HepG2 (cell line): ENCODE data around the gene TNFSF12. TPM values are rescaled to one million over a fixed set of nuclear protein-coding genes. Genes with fewer than 3 reads are reported as not detected.

Source experiments
- ATAC-seq: fragments of 200-7000 bp; cut with Tn5 transposase; 3 replicates; pipeline ENCODE4 v1.9.1; 2020; ENCODE audit warnings: mild to moderate bottlenecking, moderate library complexity
- BruUV-seq: library from RNA; stranded (reverse); fragments of 400-500 nt; replicated peaks from 2 replicates; lab custom pipeline; 2021; lab: Mats Ljungman, UMichigan
- CTCF ChIA-PET: fragments of 300-600 bp; formaldehyde crosslinking; extraction: SDS; loops from one replicate; lab custom pipeline; 2021; ENCODE audit warnings: low total read pairs, inconsistent platforms, low intra/inter-chr PET ratio; lab: Yijun Ruan, JAX
- POLR2A ChIA-PET: fragments of 350-600 bp; sonication (Branson Sonifier 250); formaldehyde crosslinking; loops from one replicate; lab custom pipeline; 2020; ENCODE audit warnings: antibody characterized with exemption, inconsistent platforms; lab: Yijun Ruan, JAX
- DNase-seq: peaks from one replicate; pipeline ENCODE4 v3.0.0-alpha.2; 2015; ENCODE audit warnings: low spot score
- FAIRE-seq: peaks from 3 replicates; lab custom pipeline; 2011; peaks lifted over from hg19 to GRCh38; lab: Jason Lieb, UNC
- H2AFZ ChIP-seq: one replicate; pipeline ENCODE4 v1.6.1; 2011; ENCODE audit warnings: low read length, inconsistent platforms
- H3K27ac ChIP-seq: fragments of 300-600 bp; 3 replicates; pipeline ENCODE4 v1.8.0; 2011; ENCODE audit warnings: mixed run types, mild to moderate bottlenecking, mixed read lengths, low read length, inconsistent platforms; ENCODE audit not compliant: insufficient read depth; ENCODE audit errors: extremely low read length
- H3K27me3 ChIP-seq, 2 experiments: fragments of 200-600 bp in 1 of 2; 2 replicates in 1 of 2; 3 replicates in 1 of 2; pipeline versions ENCODE4 v1.6.0 to v1.8.0; 2011; ENCODE audit warnings: low read length in 2 of 2, mild to moderate bottlenecking in 2 of 2, moderate library complexity in 2 of 2, inconsistent platforms in 1 of 2; ENCODE audit not compliant: insufficient read depth in 2 of 2, control insufficient read depth in 1 of 2
- H3K36me3 ChIP-seq, 2 experiments: fragments of 200-600 bp in 1 of 2; replicated peaks in 1 of 2; 2 replicates in 1 of 2; 3 replicates in 1 of 2; pipeline versions ENCODE4 v1.5.1 to v1.8.0; 2011; ENCODE audit warnings: low read length in 2 of 2, inconsistent platforms in 1 of 2; ENCODE audit not compliant: insufficient read depth in 2 of 2, control insufficient read depth in 1 of 2
- H3K4me1 ChIP-seq: 2 replicates; pipeline ENCODE4 v1.5.1; 2012; ENCODE audit warnings: low read length, inconsistent platforms; ENCODE audit not compliant: insufficient read depth
- H3K4me2 ChIP-seq: 2 replicates; pipeline ENCODE4 v1.6.0; 2011; ENCODE audit warnings: low read depth, low read length, inconsistent platforms
- H3K4me3 ChIP-seq, 3 experiments: fragments of 200-600 bp in 1 of 3; sonication (generic), shearing (Covaris generic) in 1 of 3; replicated peaks in 1 of 3; 2 replicates each; pipeline ENCODE4 v1.5.1; 2011 to 2016; ENCODE audit warnings: low read length in 3 of 3, inconsistent platforms in 2 of 3, low read depth in 2 of 3, mild to moderate bottlenecking in 2 of 3, control low read depth in 1 of 3, mixed read lengths in 1 of 3; ENCODE audit not compliant: insufficient read depth in 1 of 3
- H3K79me2 ChIP-seq: one replicate; pipeline ENCODE4 v1.6.1; 2011; ENCODE audit warnings: low read length, inconsistent platforms; ENCODE audit not compliant: insufficient read depth
- H3K9ac ChIP-seq: 2 replicates; pipeline ENCODE4 v1.6.0; 2011; ENCODE audit warnings: mild to moderate bottlenecking, low read depth, low read length, inconsistent platforms; ENCODE audit not compliant: insufficient read depth
- H3K9me3 ChIP-seq: 2 replicates; pipeline ENCODE4 v1.5.1; 2012; ENCODE audit warnings: mild to moderate bottlenecking, low read length
- H4K20me1 ChIP-seq: 2 replicates; pipeline ENCODE4 v1.6.0; 2011; ENCODE audit warnings: inconsistent platforms, mild to moderate bottlenecking, low read length, moderate library complexity; ENCODE audit not compliant: insufficient read depth
- AGO2 ChIP-seq: fragments of 200-400 bp; formaldehyde crosslinking; optimal IDR thresholded peaks from 2 replicates; pipeline ENCODE3; 2017; ENCODE audit warnings: mild to moderate bottlenecking, low read depth, low read length, moderate library complexity
- ATF1 ChIP-seq: IDR thresholded peaks from 2 replicates; pipeline ENCODE4 v1.6.1; 2016; ENCODE audit warnings: mild to moderate bottlenecking, control low read depth
- FIP1L1 ChIP-seq: fragments of 200-400 bp; formaldehyde crosslinking; IDR thresholded peaks from 2 replicates; pipeline ENCODE4 v1.6.1; 2018; ENCODE audit warnings: low read depth, mild to moderate bottlenecking, low read length, moderate library complexity, borderline replicate concordance; ENCODE audit not compliant: insufficient read depth
- JUNB ChIP-seq: sonication (generic); formaldehyde crosslinking; IDR thresholded peaks from 2 replicates; pipeline ENCODE4 v1.8.0; 2022; ENCODE audit warnings: missing genetic modification reagents, mild to moderate bottlenecking, borderline replicate concordance
- KDM2A ChIP-seq: sonication (generic); formaldehyde crosslinking; IDR thresholded peaks from 2 replicates; pipeline ENCODE4 v1.4.0; 2020; ENCODE audit warnings: low read depth, missing genetic modification reagents, borderline replicate concordance
- MTA3 ChIP-seq: sonication (generic); formaldehyde crosslinking; IDR thresholded peaks from 2 replicates; pipeline ENCODE4 v1.4.0; 2020; ENCODE audit warnings: missing genetic modification reagents
- POLR2A ChIP-seq, 2 experiments: IDR thresholded peaks; 2 replicates each; pipeline ENCODE4 v1.6.1; 2011; ENCODE audit warnings: low read depth in 2 of 2, low read length in 2 of 2, mild to moderate bottlenecking in 1 of 2, moderate library complexity in 1 of 2; ENCODE audit not compliant: insufficient read depth in 1 of 2
- POLR2AphosphoS5 ChIP-seq: IDR thresholded peaks from 2 replicates; pipeline ENCODE4 v1.6.1; 2012; ENCODE audit warnings: low read depth, low read length
- RBFOX2 ChIP-seq: fragments of 200-400 bp; formaldehyde crosslinking; IDR thresholded peaks from 2 replicates; pipeline ENCODE4 v1.6.1; 2017; ENCODE audit warnings: low read depth, mild to moderate bottlenecking, low read length
- ZNF331 ChIP-seq: sonication (generic); formaldehyde crosslinking; IDR thresholded peaks from 2 replicates; pipeline ENCODE4 v1.4.0; 2020; ENCODE audit warnings: missing genetic modification reagents
- ZNF558 ChIP-seq: sonication (generic); formaldehyde crosslinking; IDR thresholded peaks from 2 replicates; pipeline ENCODE4 v1.9.0; 2022; ENCODE audit warnings: mild to moderate bottlenecking, missing genetic modification reagents, borderline replicate concordance
- WGBS: methylation state at CpG from one replicate; pipeline ENCODE4 v1.1.6; 2017; ENCODE audit warnings: low lambda C conversion rate; 5-methylcytosine and 5-hydroxymethylcytosine counted together
- in situ Hi-C: cut with HindIII; loops from 2 replicates; pipeline ENCODE4 v1.10.0; 2017; ENCODE audit warnings: low pct_unique_long_range_greater_than_20kb; ENCODE audit not compliant: extremely low pct_ligation_motif_present
- intact Hi-C: fragments of 100-400 bp; cut with micrococcal nuclease; formaldehyde crosslinking; loops from one replicate; pipeline ENCODE4 v1.10.0; 2022; ENCODE audit not compliant: unreplicated experiment
- polyA plus RNA-seq, 8 experiments: library from polyadenylated mRNA; depleted of rRNA in 3 of 8; stranded (reverse) in 7 of 8; unstranded in 1 of 8; fragments of >200 nt; fragmentation: Illumina TruSeq in 4 of 8; extraction: Trizol in 4 of 8; gene quantifications; 2 replicates each; pipeline versions ENCODE4 v1.2.1 to v1.2.3, GENCODE V29; 2011 to 2016; ENCODE audit warnings: low read depth in 4 of 8, missing spikeins in 1 of 8, mixed read lengths in 1 of 8; ENCODE audit not compliant: insufficient read depth in 1 of 8
- total RNA-seq, 5 experiments: library from RNA; depleted of rRNA; stranded (reverse); fragments of >200 nt; fragmentation: Illumina TruSeq; extraction: Trizol; gene quantifications; 2 replicates each; pipeline ENCODE4 v1.2.3, GENCODE V29; 2016; ENCODE audit warnings: low read depth in 1 of 5
- TF ChIP-seq, protein P1 (sequence below): sonication (generic); formaldehyde crosslinking; IDR thresholded peaks from 2 replicates; pipeline ENCODE4 v1.8.0; 2022; ENCODE audit warnings: mild to moderate bottlenecking, missing genetic modification reagents, moderate library complexity
- TF ChIP-seq, protein P2 (sequence below): sonication (generic); IDR thresholded peaks from 2 replicates; pipeline ENCODE4 v1.6.1; 2016; ENCODE audit warnings: low read depth, borderline replicate concordance
- TF ChIP-seq, protein P3 (sequence below): sonication (generic); formaldehyde crosslinking; IDR thresholded peaks from 2 replicates; pipeline ENCODE4 v1.4.0; 2020; ENCODE audit warnings: missing genetic modification reagents, borderline replicate concordance

Gene TNFSF12
- total and polyA plus RNA-seq, 2 of the 13 experiments (the other 11 are each of a cell fraction or from before 2014, with no cell fraction given), result 0.93 to 7.2 TPM

DNA sequence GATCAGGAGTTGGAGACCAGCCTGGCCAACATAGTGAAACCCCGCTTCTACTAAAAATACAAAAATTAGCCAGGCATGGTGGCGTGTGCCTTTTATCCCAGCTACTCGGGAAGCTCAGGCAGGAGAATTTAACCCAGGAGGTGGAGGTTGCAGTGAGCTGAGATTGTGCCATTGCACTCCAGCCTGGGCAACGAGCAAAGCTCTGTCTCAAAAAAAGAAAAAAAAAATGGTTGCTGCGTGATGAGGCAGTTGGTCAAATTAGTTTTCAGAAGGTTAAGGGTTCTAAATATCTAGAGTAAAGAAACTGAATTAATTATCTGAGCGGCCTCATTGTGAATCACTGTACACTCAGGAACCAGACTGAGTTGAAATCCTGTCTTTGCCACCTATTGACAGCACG is 27.1 kb downstream of the TNFSF12 start:
- Histone ChIP-seq H3K27ac (peak overlapping the region; percentile 24), H3K36me3 (peaks cover 12 to 56% of the 10 kb centered on the region in 2 experiments), H3K27me3 (no peaks in the 10 kb centered on the region; a peak in 1 of 5 replicates), H3K9ac (no peak overlapping the region), H3K9me3 (no peaks in the 10 kb centered on the region), H3K4me2 (no peak overlapping the region), H3K79me2 (peaks cover 54% of the 10 kb centered on the region), H3K4me1 (peaks cover 82% of the 10 kb centered on the region), H4K20me1 (peaks cover 59% of the 10 kb centered on the region), H3K4me3 (no peak overlapping the region), H2AFZ (no peak overlapping the region)
- FAIRE-seq, result no peak
- intact Hi-C loops (no loop called here), in situ Hi-C loops (loop anchor here (10.0 kb wide), 1 partner anchor 269 kb away; no protein-coding TSS in a partner anchor)
- ChIA-PET POLR2A (interaction anchor here (0.7 to 3.3 kb wide), 3 partner anchors 9 to 263 kb away, joined by 3 to 51 read pairs (median 10); partner anchors contain the start of genes MPDU1, TP53 and WRAP53), CTCF (no interaction called here)
- DNase-seq, result no peak
- TF ChIP-seq ZNF331 (CRISPR knock-in tag) (no peak), RBFOX2 (0 out of 2 replicates have a peak, but pooled peaks have one; percentile 65), POLR2AphosphoS5 (peak; percentile 5; the same call in 1 of the 2 replicates), MTA3 (CRISPR knock-in tag) (no peak)
- ATAC-seq, result no peak
- BruUV-seq, result no TSS peak
- WGBS, result 91% methylated on average over 7 of the region's 7 CpGs

DNA sequence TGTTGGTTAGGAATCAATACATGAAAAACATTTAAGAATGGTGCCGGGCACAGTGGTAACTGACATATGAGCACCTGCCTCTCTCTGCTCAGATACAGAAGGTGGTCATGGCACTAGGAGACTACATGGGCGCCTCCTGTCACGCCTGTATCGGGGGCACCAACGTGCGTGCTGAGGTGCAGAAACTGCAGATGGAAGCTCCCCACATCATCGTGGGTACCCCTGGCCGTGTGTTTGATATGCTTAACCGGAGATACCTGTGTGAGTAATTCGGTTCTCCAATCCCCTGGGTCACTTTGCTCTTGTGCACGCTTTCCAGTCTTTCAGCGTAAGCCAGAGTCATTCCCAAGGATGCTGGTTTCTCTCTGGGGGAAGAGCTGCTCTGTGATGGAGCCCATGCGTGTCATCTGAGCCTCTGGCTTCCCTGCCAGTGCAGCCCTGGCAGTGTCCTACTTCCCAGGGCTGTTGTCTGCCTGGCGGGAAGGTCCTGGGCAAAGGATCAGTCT is 27.6 kb downstream of the TNFSF12 start:
- BruUV-seq, result no TSS peak
- WGBS, result 94% methylated on average over 13 of the region's 14 CpGs
- Histone ChIP-seq H2AFZ (no peak overlapping the region), H3K79me2 (peaks cover 54% of the 10 kb centered on the region), H3K27ac (peak overlapping the region; percentile 24), H3K4me3 (no peak overlapping the region), H3K9ac (no peak overlapping the region), H3K36me3 (peaks cover 12 to 51% of the 10 kb centered on the region in 2 experiments), H4K20me1 (peaks cover 59% of the 10 kb centered on the region), H3K4me1 (peaks cover 79% of the 10 kb centered on the region), H3K9me3 (no peaks in the 10 kb centered on the region), H3K27me3 (no peaks in the 10 kb centered on the region; a peak in 1 of 5 replicates), H3K4me2 (no peak overlapping the region)
- no peak for ATAC-seq
- in situ Hi-C loops, result loop anchor here (10.0 kb wide), 1 partner anchor 268 kb away; no protein-coding TSS in a partner anchor
- ChIA-PET CTCF (no interaction called here), POLR2A (interaction anchor here (2.3 kb wide), 1 partner anchor 111 kb away, joined by 10 read pairs; the partner anchor contains the start of genes TP53 and WRAP53)
- no peak for DNase-seq
- no peak for FAIRE-seq
- intact Hi-C loops, result no loop called here
- TF ChIP-seq, protein P1, sequence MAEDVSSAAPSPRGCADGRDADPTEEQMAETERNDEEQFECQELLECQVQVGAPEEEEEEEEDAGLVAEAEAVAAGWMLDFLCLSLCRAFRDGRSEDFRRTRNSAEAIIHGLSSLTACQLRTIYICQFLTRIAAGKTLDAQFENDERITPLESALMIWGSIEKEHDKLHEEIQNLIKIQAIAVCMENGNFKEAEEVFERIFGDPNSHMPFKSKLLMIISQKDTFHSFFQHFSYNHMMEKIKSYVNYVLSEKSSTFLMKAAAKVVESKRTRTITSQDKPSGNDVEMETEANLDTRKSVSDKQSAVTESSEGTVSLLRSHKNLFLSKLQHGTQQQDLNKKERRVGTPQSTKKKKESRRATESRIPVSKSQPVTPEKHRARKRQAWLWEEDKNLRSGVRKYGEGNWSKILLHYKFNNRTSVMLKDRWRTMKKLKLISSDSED (CRISPR knock-in tag), result no peak
- TF ChIP-seq, protein P2, sequence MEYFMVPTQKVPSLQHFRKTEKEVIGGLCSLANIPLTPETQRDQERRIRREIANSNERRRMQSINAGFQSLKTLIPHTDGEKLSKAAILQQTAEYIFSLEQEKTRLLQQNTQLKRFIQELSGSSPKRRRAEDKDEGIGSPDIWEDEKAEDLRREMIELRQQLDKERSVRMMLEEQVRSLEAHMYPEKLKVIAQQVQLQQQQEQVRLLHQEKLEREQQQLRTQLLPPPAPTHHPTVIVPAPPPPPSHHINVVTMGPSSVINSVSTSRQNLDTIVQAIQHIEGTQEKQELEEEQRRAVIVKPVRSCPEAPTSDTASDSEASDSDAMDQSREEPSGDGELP, result no peak
- TF ChIP-seq POLR2AphosphoS5 (peak; percentile 58), RBFOX2 (peak; percentile 52; the same call in 1 of the 2 replicates), ZNF558 (CRISPR knock-in tag) (no peak), AGO2 (peak; percentile 67), JUNB (no peak), ATF1 (CRISPR knock-in tag) (no peak), FIP1L1 (no peak), KDM2A (CRISPR knock-in tag) (no peak), POLR2A (IDR thresholded peaks at IDR 0.05; ENCODE audit: insufficient read depth in 1 of 2, low read depth in 2 of 2, low read length in 2 of 2) (peak; percentile 54 to 70; a peak in 3 of 4 replicates)
- TF ChIP-seq, protein P3, sequence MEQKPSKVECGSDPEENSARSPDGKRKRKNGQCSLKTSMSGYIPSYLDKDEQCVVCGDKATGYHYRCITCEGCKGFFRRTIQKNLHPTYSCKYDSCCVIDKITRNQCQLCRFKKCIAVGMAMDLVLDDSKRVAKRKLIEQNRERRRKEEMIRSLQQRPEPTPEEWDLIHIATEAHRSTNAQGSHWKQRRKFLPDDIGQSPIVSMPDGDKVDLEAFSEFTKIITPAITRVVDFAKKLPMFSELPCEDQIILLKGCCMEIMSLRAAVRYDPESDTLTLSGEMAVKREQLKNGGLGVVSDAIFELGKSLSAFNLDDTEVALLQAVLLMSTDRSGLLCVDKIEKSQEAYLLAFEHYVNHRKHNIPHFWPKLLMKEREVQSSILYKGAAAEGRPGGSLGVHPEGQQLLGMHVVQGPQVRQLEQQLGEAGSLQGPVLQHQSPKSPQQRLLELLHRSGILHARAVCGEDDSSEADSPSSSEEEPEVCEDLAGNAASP (CRISPR knock-in tag), result no peak
